H1 (cell line): Measurements from ENCODE around the gene ERCC3. TPM values are rescaled to one million over a fixed set of nuclear protein-coding genes. Genes with fewer than 3 reads are reported as not detected.
A peak's percentile ranks its signal among the peaks of the same experiment; 100 is the strongest.

Experiments
- ASH2L ChIP-seq: fragments of 200-600, 300-600 bp; sonication (generic); IDR thresholded peaks from one replicate; pipeline ENCODE4 v1.7.1; 2017; ENCODE audit warnings: low read length
- CREB1 ChIP-seq: IDR thresholded peaks from 2 replicates; pipeline ENCODE4 v1.6.1; 2012; ENCODE audit warnings: inconsistent platforms
- GTF2F1 ChIP-seq: IDR thresholded peaks from 2 replicates; pipeline ENCODE4 v1.6.1; 2012; ENCODE audit warnings: low read depth, low read length, improper control_type of control experiment, borderline replicate concordance
- JUN ChIP-seq: IDR thresholded peaks from 2 replicates; pipeline ENCODE4 v1.6.1; 2011; ENCODE audit warnings: low read depth, mild to moderate bottlenecking, improper control_type of control experiment, low read length
- JUND ChIP-seq: IDR thresholded peaks from 2 replicates; pipeline ENCODE4 v1.6.1; 2011; ENCODE audit warnings: mild to moderate bottlenecking, improper control_type of control experiment, low read length
- NRF1 ChIP-seq: IDR thresholded peaks from 2 replicates; pipeline ENCODE4 v1.6.1; 2011; ENCODE audit warnings: mild to moderate bottlenecking, low read depth, low read length, improper control_type of control experiment
- POU5F1 ChIP-seq: IDR thresholded peaks from 2 replicates; pipeline ENCODE4 v1.6.1; 2011; ENCODE audit warnings: low read depth, mild to moderate bottlenecking, low read length, moderate library complexity
- RBBP5 ChIP-seq: IDR thresholded peaks from 2 replicates; pipeline ENCODE4 v1.7.1; 2012; ENCODE audit warnings: low read depth, mild to moderate bottlenecking, inconsistent platforms, low read length, moderate library complexity, borderline replicate concordance
- SIX5 ChIP-seq: IDR thresholded peaks from 2 replicates; pipeline ENCODE4 v1.6.1; 2011; ENCODE audit warnings: mild to moderate bottlenecking, low read depth, low read length
- SP1 ChIP-seq: IDR thresholded peaks from 2 replicates; pipeline ENCODE4 v1.6.1; 2011; ENCODE audit warnings: low read depth, low read length
- TAF1 ChIP-seq: IDR thresholded peaks from 2 replicates; pipeline ENCODE4 v1.6.1; 2011; ENCODE audit warnings: mild to moderate bottlenecking, low read depth, low read length
- TCF12 ChIP-seq: IDR thresholded peaks from 2 replicates; pipeline ENCODE4 v1.6.1; 2011; ENCODE audit warnings: low read depth, mild to moderate bottlenecking, low read length
- TEAD4 ChIP-seq: IDR thresholded peaks from 2 replicates; pipeline ENCODE4 v1.6.1; 2012; ENCODE audit warnings: low read depth, low read length, inconsistent platforms, mixed read lengths
- YY1 ChIP-seq: IDR thresholded peaks from 2 replicates; pipeline ENCODE4 v1.6.1; 2011; ENCODE audit warnings: low read depth, mild to moderate bottlenecking, low read length
- ZNF274 ChIP-seq: IDR thresholded peaks from 2 replicates; pipeline ENCODE4 v1.7.0; 2012; ENCODE audit warnings: low read length, borderline replicate concordance; ENCODE audit errors: extremely low read depth
- polyA plus RNA-seq, 7 experiments: library from polyadenylated mRNA; depleted of rRNA in 3 of 7; stranded (reverse) in 5 of 7; unstranded in 2 of 7; fragments of >200 nt in 5 of 7; fragments of 200-250 nt in 2 of 7; gene quantifications; 1 replicate in 5 of 7; 2 replicates in 1 of 7; 4 replicates in 1 of 7; pipeline versions ENCODE4 v1.2.1 to v1.2.3, GENCODE V29; 2011 to 2013; ENCODE audit warnings: missing spikeins in 2 of 7, mixed read lengths in 2 of 7
- small RNA-seq: library from polyadenylated mRNA; stranded (forward); fragments of <200 nt; extraction: miRNeasy Mini kit (QIAGEN cat#:217004); gene quantifications from one replicate; pipeline ENCODE3, GENCODE V24; 2013; ENCODE audit not compliant: insufficient read depth
- total RNA-seq: library from RNA; stranded (reverse); fragmentation: NEBNext Ultra II Directional; extraction: Animal tissue kit (Norgen Biotek cat#: 25700); gene quantifications from 2 replicates; pipeline ENCODE4 v1.2.1, GENCODE V29; 2021

Gene ERCC3
- total and polyA plus RNA-seq, 2 of the 8 experiments (the other 6 are each of a cell fraction or from before 2014, with no cell fraction given) = 41.8 to 48.9 TPM

DNA sequence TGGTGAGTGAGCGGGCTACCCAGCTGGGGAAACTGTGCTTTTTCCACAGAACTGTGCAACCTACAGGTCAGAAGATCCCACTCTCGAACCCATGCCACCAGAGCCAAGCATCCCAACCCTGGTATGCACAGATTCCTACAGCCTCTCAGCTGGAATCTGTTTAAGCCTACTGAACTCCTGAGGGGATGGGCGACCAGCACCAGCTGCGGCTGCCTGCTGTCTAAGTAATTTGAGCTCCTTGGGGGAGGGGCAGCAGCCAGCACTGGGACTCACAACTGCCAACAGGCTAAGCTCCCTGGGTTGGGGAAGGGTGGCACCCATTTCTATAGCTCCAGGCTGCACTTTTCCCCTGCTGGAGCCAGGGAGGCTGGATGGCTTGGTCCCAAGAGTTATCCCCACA lies 85.6 kb downstream of the ERCC3 start (continued):
- TF ChIP-seq JUND (no peak), ASH2L (no peak), TAF1 (0 out of 2 replicates have a peak, but pooled peaks have one; percentile 11), TCF12 (peak; percentile 85; the same call in 1 of the 2 replicates), JUN (no peak), ZNF274 (no peak), RBBP5 (no peak), SIX5 (no peak; the same call in 1 of the 2 replicates), POU5F1 (no peak), SP1 (0 out of 2 replicates have a peak, but pooled peaks have one; percentile 61), TEAD4 (peak; percentile 84), NRF1 (no peak), GTF2F1 (no peak), CREB1 (0 out of 2 replicates have a peak, but pooled peaks have one; percentile 24), YY1 (no peak)

Small RNA genes within 50 kb of the gene (small RNA-seq; reads per million reads assigned to genes)
- not detected for gene RNU6-1147P

Other genes with a start within 250 kb of the ERCC3 start
- 35.6 and 41.9 TPM in 2 replicates for gene BIN1, start 187.0 kb downstream of the ERCC3 start, total RNA-seq
- gene BIN1, start 187.0 kb downstream of the ERCC3 start, polyA plus RNA-seq (2011; rRNA removed) = 23.6 and 35.1 TPM in 2 replicates
- 2.8 and 3.2 TPM in 2 replicates for gene CYP27C1, start 73.8 kb downstream of the ERCC3 start, total RNA-seq
- 1.3 and 1.4 TPM in 2 replicates for gene CYP27C1, start 73.8 kb downstream of the ERCC3 start, polyA plus RNA-seq (2011; rRNA removed)
- 23.2 and 24.2 TPM in 2 replicates for gene MAP3K2, start 93.8 kb upstream of the ERCC3 start, total RNA-seq
- 2.0 and 2.3 TPM in 2 replicates for gene MAP3K2, start 93.8 kb upstream of the ERCC3 start, polyA plus RNA-seq (2011; rRNA removed)
- gene PROC, start 124.3 kb upstream of the ERCC3 start, total RNA-seq = 1.5 and 1.7 TPM in 2 replicates
- gene PROC, start 124.3 kb upstream of the ERCC3 start, polyA plus RNA-seq (2011; rRNA removed) = 1.6 and 2.2 TPM in 2 replicates
- gene IWS1, start 232.3 kb upstream of the ERCC3 start, total RNA-seq = 64.7 and 64.8 TPM in 2 replicates
- 15.9 and 18.4 TPM in 2 replicates for gene IWS1, start 232.3 kb upstream of the ERCC3 start, polyA plus RNA-seq (2011; rRNA removed)
- not detected in 2 replicates for gene MYO7B, start 241.5 kb upstream of the ERCC3 start, total RNA-seq
- gene MYO7B, start 241.5 kb upstream of the ERCC3 start, polyA plus RNA-seq (2011; rRNA removed) = 0.05 TPM in 1 of 2 replicates, not detected in the other